Endothelial cell of umbilical vein (primary cell): Measurements from ENCODE around the gene DNAJB9. TPM values are rescaled to one million over a fixed set of nuclear protein-coding genes. Genes with fewer than 3 reads are reported as not detected.

Source experiments
- BruUV-seq: library from RNA; stranded (reverse); fragments of 400-500 nt; replicated peaks from 2 replicates; lab custom pipeline; 2021; lab: Mats Ljungman, UMichigan
- CTCF ChIA-PET: fragments of 300-600, 350-600 bp; sonication (Branson Sonifier 250); formaldehyde crosslinking; loops from one replicate; lab custom pipeline; 2021; ENCODE audit warnings: antibody characterized with exemption, inconsistent platforms; lab: Charles Lee
- POLR2A ChIA-PET: fragments of 300-600, 350-600 bp; sonication (Branson Sonifier 250); formaldehyde crosslinking; loops from one replicate; lab custom pipeline; 2021; ENCODE audit warnings: antibody characterized with exemption, inconsistent platforms; lab: Charles Lee
- DNase-seq: peaks from one replicate; pipeline ENCODE4 v3.0.0-alpha.2; 2011; ENCODE audit warnings: low read depth, low spot score
- FAIRE-seq: peaks from 2 replicates; lab custom pipeline; 2011; peaks lifted over from hg19 to GRCh38; lab: Jason Lieb, UNC
- H2AFZ ChIP-seq: 2 replicates; pipeline ENCODE4 v1.6.0; 2012; ENCODE audit warnings: low read depth, low read length, control low read depth, inconsistent platforms
- H3K27ac ChIP-seq: 2 replicates; pipeline ENCODE4 v1.5.1; 2011; ENCODE audit warnings: low read depth, mild to moderate bottlenecking, control low read depth, low read length, moderate library complexity; ENCODE audit not compliant: insufficient read depth
- H3K27me3 ChIP-seq, 2 experiments: 2 replicates each; pipeline versions ENCODE4 v1.6.0 to v1.6.1; 2011; ENCODE audit warnings: low read length in 2 of 2, mixed read lengths in 1 of 2; ENCODE audit not compliant: control insufficient read depth in 2 of 2, insufficient read depth in 2 of 2
- H3K36me3 ChIP-seq, 2 experiments: 2 replicates in 1 of 2; 3 replicates in 1 of 2; pipeline ENCODE4 v1.5.1; 2011; ENCODE audit warnings: low read length in 2 of 2, mild to moderate bottlenecking in 1 of 2, moderate library complexity in 1 of 2; ENCODE audit not compliant: control insufficient read depth in 2 of 2, insufficient read depth in 2 of 2; ENCODE audit errors: extremely low read depth in 1 of 2
- H3K4me1 ChIP-seq: 3 replicates; pipeline ENCODE4 v1.5.1; 2011; ENCODE audit warnings: mild to moderate bottlenecking, low read length; ENCODE audit not compliant: control insufficient read depth, insufficient read depth; ENCODE audit errors: extremely low read depth
- H3K4me2 ChIP-seq: 2 replicates; pipeline ENCODE4 v1.6.1; 2011; ENCODE audit warnings: low read length, control low read depth, mixed read lengths; ENCODE audit not compliant: insufficient read depth
- H3K4me3 ChIP-seq, 3 experiments: fragments of 200-600 bp in 1 of 3; sonication (generic), shearing (Covaris generic) in 1 of 3; replicated peaks in 1 of 3; 2 replicates each; pipeline ENCODE4 v1.5.1; 2011 to 2016; ENCODE audit warnings: control low read depth in 3 of 3, low read length in 3 of 3, mild to moderate bottlenecking in 2 of 3, inconsistent platforms in 1 of 3, low read depth in 1 of 3, moderate library complexity in 1 of 3; ENCODE audit not compliant: insufficient read depth in 1 of 3
- H3K79me2 ChIP-seq: 2 replicates; pipeline ENCODE4 v1.6.0; 2012; ENCODE audit warnings: low read length, inconsistent platforms; ENCODE audit not compliant: control insufficient read depth, insufficient read depth
- H3K9ac ChIP-seq: replicated peaks from 2 replicates; pipeline ENCODE3; 2011; ENCODE audit warnings: low read length, control low read depth; ENCODE audit not compliant: insufficient read depth; ENCODE audit errors: extremely low read depth
- H3K9me1 ChIP-seq: replicated peaks from 3 replicates; pipeline ENCODE4 v1.6.0; 2011; ENCODE audit warnings: mild to moderate bottlenecking, low read length; ENCODE audit not compliant: control insufficient read depth, insufficient read depth; ENCODE audit errors: extremely low read depth
- H3K9me3 ChIP-seq: replicated peaks from 2 replicates; pipeline ENCODE4 v1.5.1; 2012; ENCODE audit warnings: low read length, inconsistent platforms; ENCODE audit not compliant: control insufficient read depth, insufficient read depth
- H4K20me1 ChIP-seq: replicated peaks from 2 replicates; pipeline ENCODE3; 2011; ENCODE audit warnings: mild to moderate bottlenecking, low read length; ENCODE audit not compliant: control insufficient read depth, insufficient read depth; ENCODE audit errors: extremely low read depth
- CTCF ChIP-seq, 2 donors: IDR thresholded peaks; 1 replicate in 1 of 2; 2 replicates in 1 of 2; pipeline ENCODE4 v1.5.1; 2011; ENCODE audit warnings: low read length in 2 of 2, mild to moderate bottlenecking in 2 of 2, moderate library complexity in 2 of 2, control low read depth in 1 of 2, inconsistent platforms in 1 of 2, low read depth in 1 of 2; ENCODE audit not compliant: insufficient read depth in 1 of 2; ENCODE audit errors: extremely low read depth in 1 of 2
- EZH2 ChIP-seq: IDR thresholded peaks from 2 replicates; pipeline ENCODE4 v1.6.1; 2012; ENCODE audit warnings: borderline replicate concordance, low read depth, mild to moderate bottlenecking, moderate library complexity, low read length, inconsistent platforms; ENCODE audit not compliant: severe bottlenecking
- FOS ChIP-seq: IDR thresholded peaks from 2 replicates; pipeline ENCODE4 v1.6.1; 2011; ENCODE audit warnings: mild to moderate bottlenecking, low read length, moderate library complexity, borderline replicate concordance; ENCODE audit not compliant: insufficient read depth
- GATA2 ChIP-seq: IDR thresholded peaks from 2 replicates; pipeline ENCODE4 v1.7.0; 2011; ENCODE audit warnings: low read depth, mild to moderate bottlenecking, moderate library complexity, mixed read lengths, low read length; ENCODE audit not compliant: insufficient read length, insufficient read depth
- JUN ChIP-seq: IDR thresholded peaks from 2 replicates; pipeline ENCODE4 v1.6.1; 2011; ENCODE audit warnings: borderline replicate concordance, low read depth; ENCODE audit not compliant: insufficient read length, insufficient read depth
- MYC ChIP-seq: IDR thresholded peaks from one replicate; pipeline ENCODE4 v1.6.1; 2011; ENCODE audit warnings: mild to moderate bottlenecking, low read depth, low read length
- POLR2A ChIP-seq: IDR thresholded peaks from 2 replicates; pipeline ENCODE4 v1.6.1; 2012; ENCODE audit warnings: low read depth, mild to moderate bottlenecking, control low read depth, low read length
- POLR2AphosphoS5 ChIP-seq: IDR thresholded peaks from 2 replicates; pipeline ENCODE4 v1.6.1; 2012; ENCODE audit warnings: low read depth, mild to moderate bottlenecking, control low read depth, low read length, moderate library complexity; ENCODE audit not compliant: insufficient read depth
- dilution Hi-C: fragments of 300-500 bp; cut with MboI; formaldehyde crosslinking; loops from one replicate; pipeline ENCODE4 v1.15.0; 2019; ENCODE audit warnings: low sequenced_read_pairs; ENCODE audit not compliant: extremely low pct_ligation_motif_present
- intact Hi-C: fragments of 100-400 bp; cut with micrococcal nuclease; formaldehyde crosslinking; loops from one replicate; pipeline ENCODE4 v1.10.0; 2022
- polyA plus RNA-seq, 4 experiments: library from polyadenylated mRNA; depleted of rRNA in 3 of 4; stranded (reverse) in 3 of 4; unstranded in 1 of 4; fragments of >200 nt; gene quantifications; 2 replicates each; pipeline versions ENCODE4 v1.2.1 to v1.2.3, GENCODE V29; 2011 to 2012; ENCODE audit warnings: missing spikeins in 1 of 4
- total RNA-seq: library from RNA; stranded (reverse); gene quantifications from 2 replicates; pipeline ENCODE4 v1.2.3, GENCODE V29; 2021
- TF ChIP-seq, protein P1 (sequence below): IDR thresholded peaks from 2 replicates; pipeline ENCODE4 v1.6.1; 2011; ENCODE audit not compliant: insufficient read depth, insufficient read length

The DNAJB9 gene
- total and polyA plus RNA-seq, 2 donors (not counting 3 experiments of a cell fraction or from before 2014, with no cell fraction given) = 11.7 to 11.9 TPM

- POLR2A ChIA-PET = no interaction called here
- Histone ChIP-seq H3K4me1 (no peaks in the 10 kb centered on the region), H3K4me2 (no peak overlapping the region), H3K9ac (no peak overlapping the region), H3K79me2 (no peaks in the 10 kb centered on the region), H3K27ac (no peak overlapping the region), H3K4me3 (no peak overlapping the region), H3K9me3 (peaks cover 2% of the 10 kb centered on the region), H3K36me3 (no peaks in the 10 kb centered on the region), H3K27me3 (no peaks in the 10 kb centered on the region), H3K9me1 (no peaks in the 10 kb centered on the region), H4K20me1 (no peaks in the 10 kb centered on the region), H2AFZ (no peak overlapping the region)
- DNase-seq (no peak), FAIRE-seq (no peak)
- CTCF ChIA-PET = no interaction called here
- intact Hi-C loops (no loop called here), dilution Hi-C loops (no loop called here)
- TF ChIP-seq CTCF (IDR thresholded peaks at IDR 0.05; ENCODE audit: extremely low read depth in 1 of 2, insufficient read depth in 1 of 2, low read depth in 1 of 2, low read length in 2 of 2) (no peak), EZH2 (no peak), GATA2 (no peak), MYC (no peak), POLR2AphosphoS5 (no peak), POLR2A (no peak), JUN (no peak), FOS (no peak)
- TF ChIP-seq, protein P1, sequence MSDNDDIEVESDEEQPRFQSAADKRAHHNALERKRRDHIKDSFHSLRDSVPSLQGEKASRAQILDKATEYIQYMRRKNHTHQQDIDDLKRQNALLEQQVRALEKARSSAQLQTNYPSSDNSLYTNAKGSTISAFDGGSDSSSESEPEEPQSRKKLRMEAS = no peak
- no TSS peak for BruUV-seq
Measured at GRCh38 chr7:108559253-108559652, 10.4 kb upstream of the DNAJB9 start.
